ENCODE data around the gene SLFN5.

- no peak for TF ChIP-seq POLR2AphosphoS5 (IDR thresholded peaks at IDR 0.05; ENCODE audit: low read depth, low read length)
- TF ChIP-seq TAF1 (IDR thresholded peaks at IDR 0.05; ENCODE audit: borderline replicate concordance, low read depth, low read length), result no peak
Measured at GRCh38 chr17:35315971-35316370, 73.1 kb downstream of the SLFN5 start.

Measured in GM12892 (cell line).